ENCODE data around the gene EMX2.

DNA sequence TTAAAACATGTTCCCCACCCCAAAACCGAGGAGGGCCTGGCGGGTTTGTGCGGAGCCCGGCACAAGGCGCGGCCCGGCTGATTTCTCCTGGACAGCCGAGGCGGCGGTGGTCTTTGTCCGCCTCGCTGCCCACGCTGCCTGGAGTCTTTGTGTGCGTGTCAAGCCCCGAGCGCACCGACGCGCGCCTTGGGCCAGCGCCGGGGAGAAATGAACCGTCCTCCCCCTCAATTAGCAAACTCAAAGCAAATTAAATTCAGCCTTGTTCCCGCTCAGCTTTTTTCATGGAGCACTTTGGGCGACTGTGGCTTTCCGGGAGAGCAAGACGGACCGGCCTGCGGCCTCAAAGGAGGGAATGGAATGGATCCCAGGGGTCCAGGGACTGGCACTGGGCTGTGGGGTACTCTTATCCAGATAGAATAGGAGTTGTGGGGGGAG, 4.1 kb downstream of the EMX2 start:
- TF ChIP-seq ZNF623 (tag by site-specific recombination; IDR thresholded peaks at IDR 0.05), result no peak
- no peak for TF ChIP-seq ZNF292 (tag by site-specific recombination; IDR thresholded peaks at IDR 0.05; ENCODE audit: borderline replicate concordance, low read depth)
- TF ChIP-seq, protein P1, sequence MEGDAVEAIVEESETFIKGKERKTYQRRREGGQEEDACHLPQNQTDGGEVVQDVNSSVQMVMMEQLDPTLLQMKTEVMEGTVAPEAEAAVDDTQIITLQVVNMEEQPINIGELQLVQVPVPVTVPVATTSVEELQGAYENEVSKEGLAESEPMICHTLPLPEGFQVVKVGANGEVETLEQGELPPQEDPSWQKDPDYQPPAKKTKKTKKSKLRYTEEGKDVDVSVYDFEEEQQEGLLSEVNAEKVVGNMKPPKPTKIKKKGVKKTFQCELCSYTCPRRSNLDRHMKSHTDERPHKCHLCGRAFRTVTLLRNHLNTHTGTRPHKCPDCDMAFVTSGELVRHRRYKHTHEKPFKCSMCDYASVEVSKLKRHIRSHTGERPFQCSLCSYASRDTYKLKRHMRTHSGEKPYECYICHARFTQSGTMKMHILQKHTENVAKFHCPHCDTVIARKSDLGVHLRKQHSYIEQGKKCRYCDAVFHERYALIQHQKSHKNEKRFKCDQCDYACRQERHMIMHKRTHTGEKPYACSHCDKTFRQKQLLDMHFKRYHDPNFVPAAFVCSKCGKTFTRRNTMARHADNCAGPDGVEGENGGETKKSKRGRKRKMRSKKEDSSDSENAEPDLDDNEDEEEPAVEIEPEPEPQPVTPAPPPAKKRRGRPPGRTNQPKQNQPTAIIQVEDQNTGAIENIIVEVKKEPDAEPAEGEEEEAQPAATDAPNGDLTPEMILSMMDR (tag by site-specific recombination; IDR thresholded peaks at IDR 0.05), result no peak
- TF ChIP-seq, protein P2, sequence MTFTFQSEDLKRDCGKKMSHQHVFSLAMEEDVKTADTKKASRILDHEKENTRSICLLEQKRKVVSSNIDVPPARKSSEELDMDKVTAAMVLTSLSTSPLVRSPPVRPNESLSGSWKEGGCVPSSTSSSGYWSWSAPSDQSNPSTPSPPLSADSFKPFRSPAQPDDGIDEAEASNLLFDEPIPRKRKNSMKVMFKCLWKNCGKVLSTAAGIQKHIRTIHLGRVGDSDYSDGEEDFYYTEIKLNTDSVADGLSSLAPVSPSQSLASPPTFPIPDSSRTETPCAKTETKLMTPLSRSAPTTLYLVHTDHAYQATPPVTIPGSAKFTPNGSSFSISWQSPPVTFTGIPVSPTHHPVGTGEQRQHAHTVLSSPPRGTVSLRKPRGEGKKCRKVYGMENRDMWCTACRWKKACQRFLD (tag by site-specific recombination; IDR thresholded peaks at IDR 0.05), result no peak
- no peak for TF ChIP-seq ZNF830 (tag by site-specific recombination; IDR thresholded peaks at IDR 0.05; ENCODE audit: low read depth)
- TF ChIP-seq SP3 (tag by site-specific recombination; IDR thresholded peaks at IDR 0.05), result no peak
- TF ChIP-seq MYNN (tag by site-specific recombination; IDR thresholded peaks at IDR 0.05; ENCODE audit: borderline replicate concordance), result no peak

Measured in HEK293 (cell line).